ENCODE measurements around the gene ELN. TPM values are rescaled to one million over a fixed set of nuclear protein-coding genes. Genes with fewer than 3 reads are reported as not detected.

The ELN gene
- total RNA-seq, 1 experiment from 2014 or later, result 0.26 TPM

DNA sequence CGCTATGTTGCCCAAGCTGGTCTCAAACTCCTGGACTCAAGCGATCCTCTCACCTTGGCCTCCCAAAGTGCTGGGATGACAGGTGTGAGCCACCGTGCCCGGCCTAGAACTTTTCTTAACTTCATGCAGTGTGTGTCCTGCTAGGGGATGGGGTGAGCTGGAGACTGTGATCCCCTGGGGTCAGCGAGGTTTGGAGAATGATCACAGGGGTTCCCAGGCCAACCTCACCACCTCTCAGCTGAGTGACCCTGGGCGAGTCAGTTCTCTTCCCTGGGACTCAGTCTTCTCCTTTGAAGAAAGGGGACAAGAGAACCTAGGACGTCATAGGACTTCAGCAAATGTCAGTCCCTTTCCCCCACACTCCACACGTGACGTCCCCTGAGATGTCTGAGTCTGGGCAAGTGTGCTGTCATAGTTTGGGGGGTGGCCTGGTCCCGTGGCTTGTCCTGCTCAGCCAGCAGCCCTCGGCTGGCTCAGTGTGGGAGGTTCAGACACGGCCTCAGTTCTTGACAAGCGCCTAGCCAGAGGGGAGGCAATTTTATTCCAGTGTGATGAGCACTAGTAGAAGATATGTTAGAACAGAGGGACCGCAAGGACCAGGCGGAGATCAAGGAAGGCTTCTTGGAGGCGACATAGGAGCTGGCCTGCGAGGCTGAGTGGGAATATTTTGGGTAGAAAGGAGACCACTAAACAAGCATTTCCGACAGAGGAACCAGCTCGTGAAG, 43.3 kb upstream of the ELN start:
- no peaks in the 10 kb centered on the region for H3K36me3 ChIP-seq (ENCODE audit: control insufficient read depth, insufficient read depth, low read length)
- BruUV-seq (replicated peaks), result no TSS peak
- ATAC-seq, result no peak
- in situ Hi-C loops (cut with HindIII; ENCODE audit: low pct_unique_long_range_greater_than_20kb, low sequenced_read_pairs), result no loop called here
- TF ChIP-seq SIN3A (IDR thresholded peaks at IDR 0.05; ENCODE audit: borderline replicate concordance, insufficient read depth, low read depth, low read length) (no peak), TCF7L2 (IDR thresholded peaks at IDR 0.05; ENCODE audit: low read depth, low read length) (no peak), POLR2AphosphoS5 (IDR thresholded peaks at IDR 0.05; ENCODE audit: low read depth, low read length) (no peak), CTCF (IDR thresholded peaks at IDR 0.05) (no peak)
- TF ChIP-seq, protein P1, sequence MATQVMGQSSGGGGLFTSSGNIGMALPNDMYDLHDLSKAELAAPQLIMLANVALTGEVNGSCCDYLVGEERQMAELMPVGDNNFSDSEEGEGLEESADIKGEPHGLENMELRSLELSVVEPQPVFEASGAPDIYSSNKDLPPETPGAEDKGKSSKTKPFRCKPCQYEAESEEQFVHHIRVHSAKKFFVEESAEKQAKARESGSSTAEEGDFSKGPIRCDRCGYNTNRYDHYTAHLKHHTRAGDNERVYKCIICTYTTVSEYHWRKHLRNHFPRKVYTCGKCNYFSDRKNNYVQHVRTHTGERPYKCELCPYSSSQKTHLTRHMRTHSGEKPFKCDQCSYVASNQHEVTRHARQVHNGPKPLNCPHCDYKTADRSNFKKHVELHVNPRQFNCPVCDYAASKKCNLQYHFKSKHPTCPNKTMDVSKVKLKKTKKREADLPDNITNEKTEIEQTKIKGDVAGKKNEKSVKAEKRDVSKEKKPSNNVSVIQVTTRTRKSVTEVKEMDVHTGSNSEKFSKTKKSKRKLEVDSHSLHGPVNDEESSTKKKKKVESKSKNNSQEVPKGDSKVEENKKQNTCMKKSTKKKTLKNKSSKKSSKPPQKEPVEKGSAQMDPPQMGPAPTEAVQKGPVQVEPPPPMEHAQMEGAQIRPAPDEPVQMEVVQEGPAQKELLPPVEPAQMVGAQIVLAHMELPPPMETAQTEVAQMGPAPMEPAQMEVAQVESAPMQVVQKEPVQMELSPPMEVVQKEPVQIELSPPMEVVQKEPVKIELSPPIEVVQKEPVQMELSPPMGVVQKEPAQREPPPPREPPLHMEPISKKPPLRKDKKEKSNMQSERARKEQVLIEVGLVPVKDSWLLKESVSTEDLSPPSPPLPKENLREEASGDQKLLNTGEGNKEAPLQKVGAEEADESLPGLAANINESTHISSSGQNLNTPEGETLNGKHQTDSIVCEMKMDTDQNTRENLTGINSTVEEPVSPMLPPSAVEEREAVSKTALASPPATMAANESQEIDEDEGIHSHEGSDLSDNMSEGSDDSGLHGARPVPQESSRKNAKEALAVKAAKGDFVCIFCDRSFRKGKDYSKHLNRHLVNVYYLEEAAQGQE (IDR thresholded peaks at IDR 0.05; ENCODE audit: insufficient read depth in 1 of 2, low read depth in 2 of 2, low read length in 1 of 2), result no peak
- intact Hi-C loops (cut with micrococcal nuclease; ENCODE audit: unreplicated experiment), result no loop called here
- ChIA-PET CTCF (interaction anchor here (0.6 kb wide), 1 partner anchor 106 kb away, joined by 5 read pairs; no protein-coding TSS in a partner anchor), POLR2A (interaction anchor here (0.5 kb wide), 1 partner anchor 40 kb away, joined by 3 read pairs; no protein-coding TSS in a partner anchor)
- no peak overlapping the region for H3K27ac ChIP-seq (ENCODE audit: low read length)
- no peak overlapping the region for H3K4me3 ChIP-seq (ENCODE audit: low read depth in 2 of 2, low read length in 2 of 2)
- no peaks in the 10 kb centered on the region for H3K9me3 ChIP-seq (ENCODE audit: control insufficient read depth, insufficient read depth, low read depth, low read length)
- H3K27me3 ChIP-seq (ENCODE audit: control insufficient read depth, insufficient read depth, low read length), result no peaks in the 10 kb centered on the region
- H3K4me1 ChIP-seq (ENCODE audit: control insufficient read depth, insufficient read depth, low read length), result no peaks in the 10 kb centered on the region
- DNase-seq (ENCODE audit: low read depth, low spot score), result no peak

GRCh38 chr7:73985737-73986141, 42.2 kb upstream of the ELN start:
- no peaks in the 10 kb centered on the region for H3K36me3 ChIP-seq (ENCODE audit: control insufficient read depth, insufficient read depth, low read length)
- H3K27ac ChIP-seq (ENCODE audit: low read length), result no peak overlapping the region
- in situ Hi-C loops (cut with HindIII; ENCODE audit: low pct_unique_long_range_greater_than_20kb, low sequenced_read_pairs) (no loop called here), intact Hi-C loops (cut with micrococcal nuclease; ENCODE audit: unreplicated experiment) (no loop called here)
- H3K4me3 ChIP-seq (ENCODE audit: low read depth in 2 of 2, low read length in 2 of 2), result no peak overlapping the region
- H3K4me1 ChIP-seq (ENCODE audit: control insufficient read depth, insufficient read depth, low read length), result no peaks in the 10 kb centered on the region
- ChIA-PET POLR2A (interaction anchor here (0.6 kb wide), 1 partner anchor 40 kb away, joined by 5 read pairs; no protein-coding TSS in a partner anchor), CTCF (no interaction called here)
- no peak for ATAC-seq
- H3K27me3 ChIP-seq (ENCODE audit: control insufficient read depth, insufficient read depth, low read length), result no peaks in the 10 kb centered on the region
- DNase-seq (ENCODE audit: low read depth, low spot score), result no peak
- TF ChIP-seq POLR2AphosphoS5 (IDR thresholded peaks at IDR 0.05; ENCODE audit: low read depth, low read length), result no peak
- no peak for TF ChIP-seq CTCF (IDR thresholded peaks at IDR 0.05)
- TF ChIP-seq TCF7L2 (IDR thresholded peaks at IDR 0.05; ENCODE audit: low read depth, low read length), result no peak
- TF ChIP-seq, protein P1 (IDR thresholded peaks at IDR 0.05; ENCODE audit: insufficient read depth in 1 of 2, low read depth in 2 of 2, low read length in 1 of 2), result no peak
- no peak for TF ChIP-seq SIN3A (IDR thresholded peaks at IDR 0.05; ENCODE audit: borderline replicate concordance, insufficient read depth, low read depth, low read length)
- no peaks in the 10 kb centered on the region for H3K9me3 ChIP-seq (ENCODE audit: control insufficient read depth, insufficient read depth, low read depth, low read length)
- no TSS peak for BruUV-seq (replicated peaks)
